HG02938 (cell line): ENCODE measurements around the gene SPSB3.
"Not testable (repeated sequence)": the region's sequence is repeated elsewhere in the genome, so short reads cannot be mapped to it uniquely, and the experiment has no call there.

Experiments used
- ATAC-seq: cut with Tn5 transposase; IDR thresholded peaks from one replicate; pipeline ENCODE4 v1.9.1; 2021; ENCODE audit warnings: mild to moderate bottlenecking, moderate library complexity; ENCODE audit not compliant: unreplicated experiment

SPSB3 gene

DNA sequence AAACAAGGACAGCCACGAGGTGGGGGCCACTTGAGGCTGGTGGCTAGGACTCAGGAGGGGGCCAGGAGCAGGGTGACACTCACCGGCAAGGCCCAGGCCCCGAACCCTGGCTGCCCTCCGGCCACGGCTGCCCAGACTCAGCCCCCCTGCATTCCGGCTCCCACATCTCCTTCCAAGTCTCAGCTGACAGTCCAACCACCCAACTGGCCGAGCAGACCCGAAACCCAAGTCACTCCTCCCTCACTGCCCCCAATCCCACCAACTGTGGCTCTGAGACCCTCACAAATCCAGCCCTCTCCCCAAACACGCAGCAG lies 34.9 kb upstream of the SPSB3 start:
- ATAC-seq: no peak

DNA sequence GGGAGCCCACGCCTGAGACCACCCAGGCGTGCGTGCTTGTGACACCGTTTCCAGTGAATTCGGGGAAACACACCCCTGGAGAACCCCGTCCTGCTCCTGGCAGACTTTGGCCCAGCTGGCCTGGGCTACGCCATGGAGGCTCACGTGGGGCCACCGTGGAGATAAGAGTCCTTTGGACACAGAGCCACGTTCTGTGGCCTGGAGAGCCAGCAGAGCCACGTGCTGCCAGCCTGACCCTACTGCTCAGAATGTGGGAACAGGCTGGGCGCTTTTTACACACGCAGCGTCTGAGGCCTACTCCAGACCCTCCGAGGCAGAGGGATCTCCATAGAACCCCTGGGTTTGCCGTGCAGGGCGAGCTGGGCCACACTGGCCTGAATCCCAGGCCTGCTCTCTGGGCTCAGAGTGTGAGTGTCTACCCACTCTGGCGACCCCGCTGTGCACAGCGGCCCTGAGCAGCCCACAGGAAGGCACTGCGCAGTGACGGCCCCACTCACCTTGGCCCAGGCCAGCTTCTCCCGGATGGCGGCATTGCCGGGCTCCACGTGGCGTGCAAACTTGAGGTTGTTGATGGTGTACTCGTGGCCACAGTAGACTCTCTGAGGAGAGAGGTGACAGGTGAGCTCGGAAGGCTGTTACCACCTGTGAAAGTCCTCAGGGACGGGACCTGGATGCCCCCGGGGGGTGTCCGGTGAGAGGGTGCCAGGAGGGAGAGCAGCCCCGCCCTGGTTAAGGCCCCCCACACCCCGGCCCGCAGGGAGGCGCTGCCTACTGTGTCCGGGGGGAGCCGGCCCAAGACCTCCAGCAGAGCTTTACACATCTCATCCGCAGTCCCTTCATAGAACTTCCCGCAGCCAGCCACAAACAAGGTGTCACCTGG lies 34.3 kb upstream of the SPSB3 start:
- ATAC-seq: no peak

DNA sequence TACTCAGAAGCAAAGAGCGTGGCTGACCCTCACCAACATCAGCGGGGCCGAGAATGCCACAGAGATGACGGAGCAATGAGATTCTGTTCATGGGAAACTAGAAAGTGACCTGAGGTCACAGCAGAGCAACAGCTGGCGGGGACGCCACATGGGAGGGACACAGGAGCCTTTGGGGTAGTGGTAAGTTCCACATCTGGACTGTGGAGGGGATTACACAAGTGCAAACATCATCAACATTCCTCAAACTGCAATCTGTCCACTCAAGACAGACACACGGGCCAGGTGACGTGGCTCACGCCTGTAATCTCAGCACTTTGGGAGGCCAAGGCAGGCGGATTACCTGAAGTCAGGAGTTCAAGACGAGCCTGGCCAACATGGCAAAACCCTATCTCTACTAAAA lies 33.1 kb upstream of the SPSB3 start:
- ATAC-seq: no peak

DNA sequence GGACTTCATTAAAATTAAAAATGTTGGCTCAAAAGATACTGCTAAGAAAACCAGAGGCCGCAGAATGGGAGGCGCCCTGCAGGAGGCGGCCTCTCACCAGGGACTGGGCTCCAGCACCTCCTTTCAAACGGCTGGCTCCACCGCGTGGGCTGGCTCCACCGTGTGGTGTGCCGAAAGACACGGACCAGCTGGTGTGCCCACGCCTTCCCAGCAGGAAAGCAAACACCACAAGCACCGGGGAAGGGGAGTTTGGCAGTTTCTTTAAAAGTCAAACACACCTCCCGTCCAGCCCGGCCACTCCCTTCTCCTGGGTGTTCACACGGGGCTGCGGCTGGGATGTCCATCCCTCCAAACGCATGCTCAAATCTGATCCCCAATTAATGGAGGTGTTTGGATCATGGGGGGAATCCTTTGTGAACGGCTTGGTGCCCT lies 30.4 kb upstream of the SPSB3 start:
- ATAC-seq: no peak

DNA sequence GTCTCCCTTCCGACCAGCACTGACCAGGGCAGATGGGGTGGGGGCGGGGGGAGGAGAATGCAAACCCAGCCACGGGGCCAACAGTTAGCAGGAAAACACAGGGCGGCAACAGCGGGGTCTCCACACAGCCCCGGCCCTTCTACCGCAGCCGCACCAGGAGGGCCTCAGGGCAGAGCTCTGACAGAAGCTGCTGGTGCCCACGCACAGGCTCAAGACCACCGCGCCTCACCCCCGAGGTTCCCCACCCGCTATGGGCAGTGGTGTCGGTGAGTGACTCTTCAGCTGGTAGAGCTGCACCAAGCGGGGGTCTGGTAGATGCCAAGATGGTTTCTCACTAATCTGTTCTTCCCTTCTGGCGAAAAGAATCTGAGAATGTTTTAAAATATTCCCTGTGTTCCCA lies 28.2 kb upstream of the SPSB3 start:
- no peak for ATAC-seq

DNA sequence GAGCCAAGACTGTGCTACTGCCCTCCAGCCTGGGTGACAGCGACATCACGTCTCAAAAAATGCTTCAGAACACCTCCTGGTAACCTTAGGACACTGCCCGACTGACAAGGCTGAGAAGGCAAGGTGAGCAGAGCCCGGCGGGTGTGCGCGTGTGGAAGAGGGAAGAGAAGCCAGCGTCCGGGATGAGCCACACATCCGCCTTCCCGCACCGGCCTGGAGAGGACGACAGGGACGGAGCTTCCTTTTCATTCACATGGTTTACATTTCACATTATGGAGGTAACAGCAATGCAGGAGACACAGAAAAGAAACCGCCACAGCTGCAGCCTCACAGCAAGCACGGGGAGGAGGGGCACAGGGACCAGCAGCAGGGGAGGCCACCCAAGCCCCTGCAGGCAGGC lies 27.7 kb upstream of the SPSB3 start:
- ATAC-seq: no peak

DNA sequence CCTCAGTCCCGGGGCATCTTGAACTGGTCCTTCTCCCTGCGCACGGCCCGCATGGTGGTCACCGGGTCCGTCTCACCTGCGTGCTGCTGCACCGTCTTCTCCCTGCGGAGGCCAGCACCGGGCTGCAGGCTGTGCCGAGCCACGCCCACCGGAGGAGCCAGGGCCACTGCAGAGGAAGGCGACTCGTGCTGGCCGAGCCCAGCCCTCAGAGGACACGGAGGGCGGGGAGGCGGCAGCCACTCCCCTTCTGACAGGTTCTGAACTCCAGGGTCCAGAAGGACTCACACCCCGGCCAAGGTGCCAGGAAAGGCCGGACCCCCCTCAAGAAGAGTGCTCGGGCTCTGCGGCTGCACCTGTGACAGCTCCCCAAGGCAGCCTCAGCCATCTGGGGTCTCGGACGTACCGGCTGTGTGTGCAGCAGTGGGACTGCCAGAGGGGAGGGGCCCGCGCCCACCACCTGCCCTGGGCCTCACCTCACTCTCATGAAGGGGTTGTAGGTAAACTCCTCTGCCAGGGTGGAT lies 27.0 kb upstream of the SPSB3 start:
- ATAC-seq: no peak

DNA sequence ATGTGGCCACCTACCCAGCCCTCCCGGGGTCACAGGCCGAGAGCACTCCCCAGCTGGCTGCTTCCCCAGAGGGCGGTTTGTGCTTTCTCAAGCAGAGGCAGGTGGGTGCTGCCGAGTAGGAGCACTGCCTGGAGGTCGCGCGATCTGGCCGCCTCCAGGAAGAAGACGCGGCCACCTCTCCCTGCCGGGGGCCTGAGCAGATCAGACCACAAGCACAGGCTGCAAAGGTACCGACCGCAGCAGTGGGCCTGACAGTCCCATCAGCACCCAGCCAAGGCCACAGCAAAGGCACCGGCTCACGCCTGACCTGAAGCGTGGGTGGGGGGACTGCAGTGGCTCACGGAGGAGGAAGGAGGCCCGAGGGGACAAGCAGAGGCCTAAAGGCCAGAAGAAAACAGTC lies 26.3 kb upstream of the SPSB3 start:
- ATAC-seq: no peak

DNA sequence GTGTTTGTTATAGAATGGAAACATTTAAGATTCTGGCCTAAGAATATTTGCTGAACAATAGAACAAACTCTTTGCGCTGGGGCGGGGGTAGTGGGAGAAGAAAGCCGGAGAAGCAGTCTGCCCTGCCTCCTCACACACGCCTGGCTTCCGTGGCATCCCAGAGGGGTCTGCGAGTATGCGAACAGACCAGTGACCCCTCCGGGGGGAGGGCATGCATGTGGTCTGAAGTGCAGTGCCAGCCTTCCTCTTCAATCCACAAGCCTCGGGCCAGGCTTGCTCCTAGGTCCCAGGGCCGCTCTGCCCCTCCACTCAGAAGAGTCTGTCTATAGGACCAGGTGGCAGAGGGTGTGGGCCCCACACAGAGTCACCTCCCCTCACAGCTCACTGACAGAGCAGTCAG lies 25.3 kb upstream of the SPSB3 start:
- no peak for ATAC-seq

DNA sequence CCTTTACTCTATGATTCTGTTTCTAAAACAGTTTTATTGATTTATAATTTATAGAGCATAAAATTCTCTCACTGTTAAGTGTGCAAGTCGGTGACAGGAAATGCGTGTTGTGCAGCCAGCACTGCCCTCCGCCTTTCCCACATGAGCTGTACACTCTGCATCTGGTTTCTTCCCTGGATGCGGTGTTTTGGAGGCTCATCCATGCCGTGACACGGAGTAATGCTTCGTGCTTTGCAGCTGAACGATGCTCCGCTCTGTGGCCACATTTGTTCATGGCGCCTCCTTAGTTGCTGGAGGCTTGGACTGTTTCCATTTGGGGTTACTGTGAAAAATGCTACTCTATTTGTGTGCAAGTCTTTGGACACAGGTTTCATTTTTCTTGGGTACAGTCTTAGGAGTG lies 18.3 kb upstream of the SPSB3 start:
- no peak for ATAC-seq

DNA sequence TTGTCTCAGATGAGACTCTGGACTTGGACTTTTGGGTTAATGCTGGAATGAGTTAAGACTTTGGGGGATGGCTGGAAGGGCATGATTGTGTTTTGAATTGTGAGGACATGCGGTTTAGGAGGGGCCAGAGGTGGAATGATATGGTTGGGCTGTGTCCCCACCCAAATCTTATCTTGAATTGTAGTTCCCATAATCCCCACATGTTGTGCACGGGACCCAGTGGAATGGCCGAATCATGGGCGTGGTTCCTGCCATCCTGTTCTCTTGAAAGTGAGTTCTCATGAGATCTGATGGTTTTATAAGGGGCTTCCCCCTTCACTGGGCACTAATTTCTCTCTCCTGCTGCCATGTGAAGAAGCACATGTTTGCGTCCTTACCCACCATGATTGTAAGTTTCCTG lies 16.9 kb upstream of the SPSB3 start:
- ATAC-seq: not testable (repeated sequence)

DNA sequence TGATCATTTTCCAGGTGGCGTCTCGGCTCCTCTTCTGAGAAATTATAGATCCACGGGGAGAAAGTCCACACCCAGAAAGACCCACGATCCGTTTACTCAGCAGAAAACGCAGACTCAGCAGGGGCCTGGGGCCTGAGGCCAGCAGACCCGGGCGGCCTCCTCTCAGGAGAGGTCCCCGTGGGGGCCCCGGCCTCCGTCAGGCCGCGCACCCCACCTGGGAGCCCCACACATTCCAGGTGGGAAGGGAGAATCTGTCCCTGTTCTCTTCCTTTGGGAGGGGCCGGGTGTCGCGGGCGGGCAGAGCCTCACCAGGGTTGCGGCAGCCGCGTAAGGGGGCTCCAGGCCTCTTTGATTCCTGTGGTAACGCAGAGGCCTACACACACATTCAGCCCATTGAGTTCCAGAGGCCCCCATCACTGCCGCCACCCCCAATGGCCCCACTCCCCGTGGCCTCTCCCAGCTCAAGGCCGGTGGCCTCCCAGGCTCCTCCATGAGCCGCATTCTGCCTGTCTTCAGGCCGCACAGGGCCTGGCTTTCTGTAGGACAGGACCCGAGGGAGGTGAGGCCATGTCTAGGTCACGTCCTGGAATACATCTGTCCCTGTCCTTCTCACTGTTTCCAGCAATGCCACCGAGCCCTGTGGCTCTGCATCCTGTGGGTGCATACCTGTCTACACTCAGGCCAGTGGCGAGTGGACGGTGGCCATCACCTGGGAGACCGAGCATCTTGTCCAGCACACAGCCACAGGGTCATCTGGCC lies 12.7 kb upstream of the SPSB3 start:
- no peak for ATAC-seq

DNA sequence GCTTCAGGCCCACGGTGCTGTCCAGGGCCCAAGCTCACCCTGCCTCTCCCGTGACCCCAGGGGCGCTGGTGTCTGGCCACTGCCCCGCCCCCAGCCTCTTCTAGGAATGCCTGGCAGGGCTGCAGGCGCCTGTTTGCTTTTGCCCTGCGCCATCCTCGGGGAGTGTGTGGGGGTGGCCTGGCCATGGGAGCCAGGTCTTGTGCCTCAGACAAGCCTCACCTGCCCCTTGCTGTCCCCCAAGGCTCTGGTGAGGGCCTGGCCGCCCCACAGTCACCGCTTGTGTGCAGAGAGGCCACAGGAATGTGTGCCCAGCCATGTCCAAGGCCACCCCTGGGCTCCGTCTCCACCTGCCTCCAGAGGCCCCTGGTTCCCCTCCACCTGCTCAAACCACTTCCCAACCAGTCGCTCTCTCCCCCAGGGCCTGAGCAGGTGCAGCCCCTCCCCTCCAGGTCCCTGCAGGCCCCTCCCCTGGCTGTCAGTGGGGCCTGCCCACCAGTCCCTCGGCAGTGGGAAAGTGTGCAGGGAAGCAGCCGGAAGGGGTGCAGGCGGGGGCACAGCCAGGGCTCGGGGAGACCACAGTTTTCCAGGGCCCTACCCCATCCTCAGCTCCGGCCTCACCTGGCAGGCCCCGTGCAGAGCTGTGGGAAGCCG lies 12.0 kb upstream of the SPSB3 start:
- ATAC-seq: no peak

DNA sequence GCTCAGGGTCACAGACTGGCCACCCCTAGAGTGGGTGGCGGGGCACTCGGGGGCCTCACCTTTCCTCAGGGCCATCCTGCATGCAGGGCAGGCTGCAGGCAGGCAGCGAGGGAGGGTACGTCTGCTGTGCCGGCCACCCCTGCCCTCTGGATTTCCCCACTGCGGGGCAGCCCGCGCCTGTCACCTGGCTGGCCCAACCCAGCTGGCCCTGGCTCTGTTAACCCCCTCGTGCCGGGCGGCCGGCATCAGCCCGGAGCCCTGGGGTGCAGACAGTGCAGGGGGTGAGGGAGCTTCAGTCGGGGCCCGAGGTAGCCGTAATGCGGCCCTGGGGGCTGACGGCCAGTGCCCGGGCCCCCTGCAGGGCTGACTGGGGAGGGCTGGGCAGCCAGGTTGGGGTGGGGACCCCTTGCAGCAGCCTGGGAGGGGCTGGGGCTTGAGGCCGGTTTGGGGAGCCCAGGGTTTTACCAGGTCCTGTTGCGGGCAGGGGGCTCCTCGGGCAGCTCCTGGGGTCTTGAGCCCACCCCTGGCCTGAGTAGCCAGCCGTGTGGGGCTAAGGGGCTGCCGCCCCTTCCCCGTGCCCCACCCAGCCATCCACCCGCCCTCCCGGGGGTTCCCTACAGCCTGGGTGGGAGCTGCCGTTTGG lies 11.3 kb upstream of the SPSB3 start, which contains the start of gene IGFALS:
TSS of gene IGFALS (minus strand) at position 128 of the 643 bp plus-strand sequence. CDS start at position 75, 53 bp downstream.
- ATAC-seq: no peak

DNA sequence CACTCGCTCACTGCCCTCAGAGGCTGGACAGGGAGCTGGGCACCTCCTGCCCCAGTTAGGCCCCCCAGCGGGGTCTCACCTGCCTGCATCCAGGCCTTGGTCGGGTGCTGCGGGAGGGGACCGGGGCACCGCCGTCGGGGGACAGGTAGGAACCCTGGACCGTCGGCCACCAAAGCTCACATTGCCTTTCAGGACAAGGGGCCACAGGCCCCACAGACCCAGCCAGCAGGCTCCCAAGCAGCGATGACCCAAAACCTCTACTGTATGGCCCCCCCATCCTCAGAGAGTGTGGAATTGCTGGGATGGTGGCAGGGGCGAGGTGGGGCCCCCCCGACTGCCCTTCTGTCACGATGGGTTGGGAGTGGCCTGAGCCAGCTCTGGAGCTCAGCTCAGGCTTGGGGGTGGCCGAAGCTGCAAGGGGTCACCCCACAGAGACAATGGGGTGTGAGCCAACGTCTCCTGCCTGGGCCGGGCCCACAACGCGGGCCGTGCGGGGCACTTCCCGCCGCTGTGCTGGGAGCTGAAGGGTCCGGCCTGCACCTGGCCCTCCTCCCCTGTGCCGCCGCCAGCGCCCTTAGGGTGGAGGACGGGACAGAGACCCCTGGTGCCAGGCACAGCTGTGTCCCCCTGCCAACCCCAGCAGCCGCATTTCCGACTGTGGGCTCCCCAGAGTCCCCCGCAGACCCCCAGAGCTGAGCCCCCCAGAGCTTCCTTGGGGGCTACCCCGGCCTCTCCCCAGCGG lies 10.6 kb upstream of the SPSB3 start:
- ATAC-seq: no peak

DNA sequence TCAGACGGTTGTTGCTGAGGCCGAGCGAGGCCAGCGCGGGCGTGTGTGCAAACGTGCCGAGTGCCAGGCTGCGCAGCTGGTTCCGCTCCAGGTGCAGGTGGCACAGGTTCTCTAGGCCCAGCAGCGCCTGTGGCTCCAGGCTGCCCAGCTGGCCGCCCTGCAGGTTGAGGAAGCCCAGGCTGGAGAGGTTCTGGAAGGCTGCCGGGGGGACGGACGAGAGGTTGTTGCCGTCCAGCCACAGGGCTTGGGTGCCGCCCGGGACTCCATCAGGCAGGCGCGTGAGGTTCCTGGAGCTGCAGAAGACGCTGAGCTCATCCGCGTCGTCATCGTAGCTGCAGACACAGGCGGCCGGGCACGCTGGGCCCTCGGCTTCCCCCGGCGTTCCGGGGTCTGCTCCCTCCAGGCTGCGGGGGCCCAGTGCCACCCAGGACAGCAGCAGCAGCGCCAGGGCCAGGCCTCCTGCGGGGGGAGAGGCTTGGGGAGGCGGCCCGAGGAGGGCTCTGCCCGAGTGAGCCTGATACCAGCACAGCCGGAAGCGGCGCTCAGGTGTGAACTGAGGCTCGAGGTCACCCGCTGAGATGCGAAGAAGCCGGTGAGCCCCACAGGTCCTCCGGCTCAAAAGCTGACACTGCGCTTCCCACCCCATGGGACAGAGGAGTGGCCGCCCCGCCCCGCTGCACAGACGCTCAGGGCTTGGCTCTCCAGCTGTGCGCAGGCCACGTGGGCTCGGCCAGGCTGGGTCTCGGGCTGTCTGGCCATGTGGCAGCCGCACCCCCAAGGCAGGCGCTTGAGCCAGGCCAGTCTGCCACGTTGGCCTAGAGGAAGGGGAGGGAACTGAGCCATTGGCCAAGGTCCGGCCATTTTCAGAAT lies 9.8 kb upstream of the SPSB3 start:
- ATAC-seq: no peak

DNA sequence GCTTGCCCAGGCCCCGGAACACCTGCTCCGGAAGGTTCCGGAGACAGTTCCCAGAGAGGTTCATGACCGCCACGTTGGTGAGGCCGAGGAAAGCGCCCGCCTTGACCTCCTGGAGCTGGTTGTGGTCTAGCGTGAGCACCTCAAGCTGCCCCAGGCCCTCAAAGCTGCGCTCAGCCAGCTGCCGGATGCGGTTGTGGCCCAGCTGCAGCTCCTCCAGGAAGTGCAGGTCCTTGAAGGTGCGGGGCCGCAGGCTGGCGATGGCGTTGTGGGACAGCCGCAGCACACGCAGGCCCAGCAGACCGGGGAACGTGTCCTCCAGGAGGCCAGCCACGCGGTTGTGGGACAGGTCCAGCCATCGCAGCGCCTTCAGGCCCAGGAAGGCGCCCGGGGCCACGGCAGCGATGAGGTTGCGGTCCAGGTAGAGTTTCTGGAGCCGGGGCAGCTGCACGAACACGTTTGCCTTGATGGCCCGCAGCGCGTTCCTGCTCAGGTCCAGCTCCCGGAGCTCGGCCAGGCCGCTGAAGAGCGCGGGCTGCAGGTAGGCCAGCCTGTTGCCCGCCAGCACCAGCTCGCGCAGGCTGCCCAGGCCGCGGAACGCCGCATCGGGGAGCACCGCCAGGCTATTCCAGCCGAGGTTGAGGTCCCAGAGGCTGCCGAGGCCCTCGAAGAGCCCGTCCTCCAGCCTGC lies 9.0 kb upstream of the SPSB3 start:
- ATAC-seq: no peak

DNA sequence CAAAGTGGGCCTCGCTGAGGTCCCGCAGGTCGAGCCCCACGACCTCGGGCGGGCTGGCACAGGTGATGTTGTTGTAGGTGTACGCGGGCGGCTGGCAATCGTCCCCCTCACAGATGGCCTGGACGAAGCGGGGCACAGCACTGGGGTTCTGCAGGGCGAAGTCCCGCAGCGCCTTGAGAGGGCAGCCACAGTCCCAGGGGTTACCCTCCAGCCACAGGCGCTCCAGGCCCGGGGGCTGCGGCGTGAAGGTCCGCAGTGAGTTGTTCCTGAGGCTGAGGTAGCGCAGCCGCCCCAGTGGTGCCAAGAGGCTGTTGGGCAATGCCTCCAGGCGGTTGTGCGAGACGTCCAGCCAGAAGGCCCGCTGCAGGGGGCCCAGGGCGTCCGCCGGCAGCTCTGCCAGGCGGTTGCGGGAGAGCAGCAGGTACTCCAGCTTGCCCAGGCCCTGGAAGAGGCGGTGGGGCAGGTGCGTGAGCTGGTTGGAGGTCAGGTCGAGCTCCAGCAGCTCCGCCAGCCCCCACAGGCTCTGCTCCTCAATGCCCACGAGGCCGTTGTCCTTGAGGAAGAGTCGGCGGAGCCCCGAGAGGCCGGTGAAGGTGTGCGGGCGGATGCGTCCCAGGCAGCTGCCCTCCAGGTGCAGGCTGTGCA lies 8.4 kb upstream of the SPSB3 start:
- no peak for ATAC-seq
